PC-3 (cell line): Measurements from ENCODE around the gene VPS8.

ENCODE experiments used
- EZH2 ChIP-seq: fragments of 300-600 bp; sonication (generic); IDR thresholded peaks from one replicate; pipeline ENCODE4 v1.6.1; 2017; ENCODE audit warnings: antibody characterized with exemption, mild to moderate bottlenecking, low read length; ENCODE audit not compliant: unreplicated experiment
- EZH2phosphoT487 ChIP-seq: fragments of 300-600 bp; sonication (generic); IDR thresholded peaks from 2 replicates; pipeline ENCODE4 v1.6.1; 2018; ENCODE audit warnings: mild to moderate bottlenecking, antibody characterized with exemption, low read length, borderline replicate concordance
- TF ChIP-seq, protein P1 (sequence below): fragments of 300-600 bp; sonication (generic); conservative IDR thresholded peaks from 2 replicates; pipeline ENCODE4 v1.5.1; 2017; ENCODE audit warnings: antibody characterized with exemption, low read depth, mild to moderate bottlenecking, low read length

DNA sequence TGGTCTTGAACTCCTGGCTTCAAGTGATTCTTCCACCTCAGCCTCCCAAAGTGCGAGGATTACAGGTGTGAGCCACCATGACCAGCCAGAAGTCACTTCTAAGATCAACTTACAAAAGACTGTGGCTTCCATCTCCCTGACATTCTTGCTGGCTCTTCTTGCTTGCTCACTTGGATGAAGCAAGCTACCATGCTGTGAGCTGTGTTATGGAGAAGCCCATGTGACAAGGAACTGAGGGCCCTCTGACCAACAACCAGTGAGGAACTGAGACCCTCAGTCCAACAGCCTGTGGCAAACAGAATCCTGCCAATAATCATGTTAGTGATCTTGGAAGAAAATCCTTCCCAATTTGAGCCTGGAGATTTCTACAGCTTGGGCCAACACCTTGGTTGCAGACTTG lies 7.2 kb upstream of the VPS8 start:
- TF ChIP-seq, protein P1, sequence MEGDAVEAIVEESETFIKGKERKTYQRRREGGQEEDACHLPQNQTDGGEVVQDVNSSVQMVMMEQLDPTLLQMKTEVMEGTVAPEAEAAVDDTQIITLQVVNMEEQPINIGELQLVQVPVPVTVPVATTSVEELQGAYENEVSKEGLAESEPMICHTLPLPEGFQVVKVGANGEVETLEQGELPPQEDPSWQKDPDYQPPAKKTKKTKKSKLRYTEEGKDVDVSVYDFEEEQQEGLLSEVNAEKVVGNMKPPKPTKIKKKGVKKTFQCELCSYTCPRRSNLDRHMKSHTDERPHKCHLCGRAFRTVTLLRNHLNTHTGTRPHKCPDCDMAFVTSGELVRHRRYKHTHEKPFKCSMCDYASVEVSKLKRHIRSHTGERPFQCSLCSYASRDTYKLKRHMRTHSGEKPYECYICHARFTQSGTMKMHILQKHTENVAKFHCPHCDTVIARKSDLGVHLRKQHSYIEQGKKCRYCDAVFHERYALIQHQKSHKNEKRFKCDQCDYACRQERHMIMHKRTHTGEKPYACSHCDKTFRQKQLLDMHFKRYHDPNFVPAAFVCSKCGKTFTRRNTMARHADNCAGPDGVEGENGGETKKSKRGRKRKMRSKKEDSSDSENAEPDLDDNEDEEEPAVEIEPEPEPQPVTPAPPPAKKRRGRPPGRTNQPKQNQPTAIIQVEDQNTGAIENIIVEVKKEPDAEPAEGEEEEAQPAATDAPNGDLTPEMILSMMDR = no peak
- TF ChIP-seq EZH2 = no peak
- TF ChIP-seq EZH2phosphoT487 = no peak
